Upper lobe of left lung (tissue), 6 donors: Measurements from ENCODE around the gene ADAMTS2. TPM values are rescaled to one million over a fixed set of nuclear protein-coding genes. Genes with fewer than 3 reads are reported as not detected.

Experiments used
- ATAC-seq, 2 donors: fragments of 200-7000 bp; cut with Tn5 transposase; one replicate each; pipeline ENCODE4 v1.9.1; 2022; ENCODE audit warnings: mild to moderate bottlenecking in 2 of 2, moderate library complexity in 2 of 2; ENCODE audit not compliant: low FRiP score in 2 of 2
- DNase-seq, 2 donors: peaks; one replicate each; pipeline ENCODE4 v3.0.0-alpha.2; 2019 to 2020
- H3K27ac ChIP-seq, 4 donors: fragments of 200-600 bp; sonication (generic); one replicate each; pipeline ENCODE4 v1.5.1; 2016 to 2019
- H3K27me3 ChIP-seq, 4 donors: fragments of 200-600 bp; sonication (generic); one replicate each; pipeline ENCODE4 v1.5.1; 2017 to 2019
- H3K36me3 ChIP-seq, 4 donors: fragments of 200-600 bp; sonication (generic); one replicate each; pipeline ENCODE4 v1.5.1; 2016 to 2019
- H3K4me1 ChIP-seq, 4 donors: fragments of 200-600 bp; sonication (generic); one replicate each; pipeline ENCODE4 v1.5.1; 2018 to 2019
- H3K4me3 ChIP-seq, 4 donors: fragments of 200-600 bp; sonication (generic); one replicate each; pipeline ENCODE4 v1.5.1; 2017 to 2019; ENCODE audit warnings: mild to moderate bottlenecking in 2 of 4, moderate library complexity in 1 of 4
- H3K9me3 ChIP-seq, 4 donors: fragments of 200-600 bp; sonication (generic); one replicate each; pipeline ENCODE4 v1.5.1; 2018 to 2019
- CTCF ChIP-seq, 6 experiments: fragments of 450-650 bp in 4 of 6; fragments of 200-600 bp in 2 of 6; sonication (generic) in 2 of 6; IDR thresholded peaks; one replicate each; pipeline ENCODE4 v1.5.1; 2016 to 2019; ENCODE audit warnings: antibody characterized with exemption in 6 of 6
- EP300 ChIP-seq, 4 donors: sonication (generic); formaldehyde crosslinking; IDR thresholded peaks; one replicate each; pipeline ENCODE4 v1.5.1; 2017; ENCODE audit warnings: antibody characterized with exemption in 4 of 4, control low read depth in 2 of 4
- POLR2A ChIP-seq, 4 donors: fragments of 450-650 bp; IDR thresholded peaks; one replicate each; pipeline ENCODE4 v1.5.1; 2016 to 2017; ENCODE audit warnings: antibody characterized with exemption in 4 of 4, mild to moderate bottlenecking in 2 of 4
- POLR2AphosphoS5 ChIP-seq, 2 donors: sonication (generic); formaldehyde crosslinking; IDR thresholded peaks; one replicate each; pipeline ENCODE4 v1.5.1; 2017; ENCODE audit warnings: antibody characterized with exemption in 2 of 2
- WGBS, 2 donors: methylation state at CpG; one replicate each; pipeline ENCODE4 v1.1.5; 2017 to 2018; 5-methylcytosine and 5-hydroxymethylcytosine counted together
- total RNA-seq, 6 donors: library from RNA; depleted of rRNA in 4 of 6; stranded (reverse); fragments of >200 nt in 4 of 6; gene quantifications; one replicate each; pipeline versions ENCODE4 v1.1.0 to v1.2.1, GENCODE V29; 2016 to 2021
- donor health status: DM: no; HTN: no; CAD: no; lungs with moderate emphysema.
- donor health status: DM: no; HTN: yes; CAD: no; lungs with severe emphysema.

ADAMTS2 gene
- total RNA-seq, 6 donors from 2014 or later, result 10.0 to 114 (median 25.7) TPM

- Histone ChIP-seq H3K27me3 (no peaks in the 10 kb centered on the region), H3K4me1 (no peaks in the 10 kb centered on the region), H3K27ac (no peak overlapping the region), H3K36me3 (peaks cover 0 to 10% (median 0%) of the 10 kb centered on the region in 4 donors), H3K9me3 (peaks cover 9 to 51% (median 34%) of the 10 kb centered on the region in 4 donors), H3K4me3 (no peak overlapping the region)
- 93 to 94% methylated on average over 7 of the region's 7 CpGs for WGBS, 2 donors
- DNase-seq, result peak in 1 of 2 donors; percentile 6
- TF ChIP-seq POLR2A (IDR thresholded peaks at IDR 0.05), result no peak
- no peak for TF ChIP-seq EP300 (IDR thresholded peaks at IDR 0.05)
- TF ChIP-seq CTCF (IDR thresholded peaks at IDR 0.05), result no peak
- TF ChIP-seq POLR2AphosphoS5 (IDR thresholded peaks at IDR 0.05), result no peak
- ATAC-seq, result no peak
Observed at GRCh38 chr5:179114756-179115155, 230.5 kb downstream of the ADAMTS2 start.

- DNase-seq, result no peak
- H3K4me1 ChIP-seq, result no peaks in the 10 kb centered on the region
- no peak for ATAC-seq
- 88 to 89% methylated on average over 7 to 12 of the region's 12 CpGs for WGBS, 2 donors
- no peak overlapping the region for H3K4me3 ChIP-seq
- H3K9me3 ChIP-seq, result peaks cover 9 to 54% (median 34%) of the 10 kb centered on the region in 4 donors
- H3K27me3 ChIP-seq, result no peaks in the 10 kb centered on the region
- H3K27ac ChIP-seq, result no peak overlapping the region
- H3K36me3 ChIP-seq, result peaks cover 0 to 10% (median 0%) of the 10 kb centered on the region in 4 donors
- no peak for TF ChIP-seq EP300 (IDR thresholded peaks at IDR 0.05)
- TF ChIP-seq POLR2AphosphoS5 (IDR thresholded peaks at IDR 0.05), result no peak
- TF ChIP-seq CTCF (IDR thresholded peaks at IDR 0.05), result no peak
- no peak for TF ChIP-seq POLR2A (IDR thresholded peaks at IDR 0.05)
Observed at GRCh38 chr5:179113945-179114641, 231.2 kb downstream of the ADAMTS2 start.

- 89 to 91% methylated on average over 13 of the region's 13 CpGs for WGBS, 2 donors
- no peak for DNase-seq
- Histone ChIP-seq H3K36me3 (peaks cover 0 to 10% (median 0%) of the 10 kb centered on the region in 4 donors), H3K9me3 (peaks cover 9 to 64% (median 42%) of the 10 kb centered on the region in 4 donors), H3K27ac (no peak overlapping the region), H3K4me1 (no peaks in the 10 kb centered on the region), H3K4me3 (no peak overlapping the region), H3K27me3 (no peaks in the 10 kb centered on the region)
- ATAC-seq, result no peak
- TF ChIP-seq CTCF (IDR thresholded peaks at IDR 0.05), result no peak
- no peak for TF ChIP-seq POLR2A (IDR thresholded peaks at IDR 0.05)
- TF ChIP-seq EP300 (IDR thresholded peaks at IDR 0.05), result no peak
- TF ChIP-seq POLR2AphosphoS5 (IDR thresholded peaks at IDR 0.05), result no peak
Observed at GRCh38 chr5:179113143-179113530, 232.1 kb downstream of the ADAMTS2 start.

GRCh38 chr5:179112469-179113142, 232.7 kb downstream of the ADAMTS2 start:
- no peak overlapping the region for H3K27ac ChIP-seq
- no peak for DNase-seq
- ATAC-seq, result no peak
- H3K27me3 ChIP-seq, result no peaks in the 10 kb centered on the region
- WGBS, 2 donors, result 89 to 90% methylated on average over 11 to 12 of the region's 12 CpGs
- peaks cover 0 to 10% (median 0%) of the 10 kb centered on the region in 4 donors for H3K36me3 ChIP-seq
- peaks cover 10 to 69% (median 47%) of the 10 kb centered on the region in 4 donors for H3K9me3 ChIP-seq
- TF ChIP-seq CTCF (IDR thresholded peaks at IDR 0.05) (no peak), EP300 (IDR thresholded peaks at IDR 0.05) (no peak), POLR2A (IDR thresholded peaks at IDR 0.05) (no peak), POLR2AphosphoS5 (IDR thresholded peaks at IDR 0.05) (no peak)
- H3K4me3 ChIP-seq, result no peak overlapping the region
- H3K4me1 ChIP-seq, result no peaks in the 10 kb centered on the region
